Ovary (tissue), 3 donors: Measurements from ENCODE around the gene TPRG1.

ENCODE experiments used
- CTCF ChIP-seq, 3 donors: fragments of 450-650 bp in 2 of 3; fragments of 200-600 bp in 1 of 3; IDR thresholded peaks; one replicate each; pipeline versions ENCODE4 v1.5.1 to v1.8.0; 2016 to 2022; ENCODE audit warnings: antibody characterized with exemption in 3 of 3, mild to moderate bottlenecking in 1 of 3
- EP300 ChIP-seq: sonication (generic); formaldehyde crosslinking; IDR thresholded peaks from one replicate; pipeline ENCODE4 v1.6.1; 2017; ENCODE audit warnings: antibody characterized with exemption
- POLR2A ChIP-seq: fragments of 450-650 bp; IDR thresholded peaks from one replicate; pipeline ENCODE4 v1.6.1; 2017; ENCODE audit warnings: antibody characterized with exemption, mild to moderate bottlenecking, moderate library complexity
- donor health status: DM: no; HTN: no; CAD: no.

GRCh38 chr3:189249987-189250386 lies 78.2 kb downstream of the TPRG1 start:
- TF ChIP-seq CTCF (IDR thresholded peaks at IDR 0.05) = no peak
- no peak for TF ChIP-seq POLR2A
- TF ChIP-seq EP300 = no peak
